IMR-90 (cell line): ENCODE measurements around the gene MAPKAP1. TPM values are rescaled to one million over a fixed set of nuclear protein-coding genes. Genes with fewer than 3 reads are reported as not detected.

Source experiments
- ATAC-seq: fragments of 200-7000 bp; cut with Tn5 transposase; 2 replicates; pipeline ENCODE4 v1.9.1; 2020; ENCODE audit warnings: low read depth, mild to moderate bottlenecking, moderate library complexity
- BruUV-seq: library from RNA; stranded (reverse); fragments of 400-500 nt; replicated peaks from 2 replicates; lab custom pipeline; 2021; lab: Mats Ljungman, UMichigan
- CTCF ChIA-PET: fragments of 300-600 bp; formaldehyde crosslinking; extraction: SDS; loops from one replicate; lab custom pipeline; 2021; ENCODE audit warnings: antibody characterized with exemption; lab: Yijun Ruan, JAX
- POLR2A ChIA-PET: fragments of 300-600 bp; sonication (Branson Sonifier 250); formaldehyde crosslinking; loops from one replicate; lab custom pipeline; 2022; ENCODE audit warnings: antibody characterized with exemption; ENCODE audit not compliant: unreplicated experiment; lab: Charles Lee
- DNase-seq: peaks from one replicate; pipeline ENCODE4 v3.0.0; 2013
- H2AFZ ChIP-seq: replicated peaks from 2 replicates; pipeline ENCODE3; 2013; ENCODE audit warnings: low read length, mild to moderate bottlenecking; ENCODE audit not compliant: poor library complexity
- H2AK5ac ChIP-seq: 2 replicates; pipeline ENCODE4 v1.6.1; 2013; ENCODE audit warnings: low read depth, low read length, inconsistent platforms
- H2AK9ac ChIP-seq: replicated peaks from 2 replicates; pipeline ENCODE3; 2013; ENCODE audit warnings: mild to moderate bottlenecking, low read depth, low read length, moderate library complexity; ENCODE audit not compliant: poor library complexity
- H2BK120ac ChIP-seq: 2 replicates; pipeline ENCODE4 v1.6.1; 2013; ENCODE audit warnings: low read depth, low read length, inconsistent platforms
- H2BK15ac ChIP-seq: 3 replicates; pipeline ENCODE4 v1.6.1; 2013; ENCODE audit warnings: low read depth, low read length, inconsistent platforms
- H2BK20ac ChIP-seq: 2 replicates; pipeline ENCODE4 v1.6.1; 2013; ENCODE audit warnings: low read depth, mild to moderate bottlenecking, inconsistent platforms, low read length, moderate library complexity
- H2BK5ac ChIP-seq: 2 replicates; pipeline ENCODE4 v1.6.1; 2013; ENCODE audit warnings: mild to moderate bottlenecking, low read depth, low read length, inconsistent platforms; ENCODE audit not compliant: poor library complexity, severe bottlenecking
- H3K14ac ChIP-seq: replicated peaks from 2 replicates; pipeline ENCODE4 v1.6.1; 2013; ENCODE audit warnings: low read depth, low read length, inconsistent platforms
- H3K18ac ChIP-seq: 2 replicates; pipeline ENCODE4 v1.6.1; 2013; ENCODE audit warnings: low read depth, low read length, control low read depth
- H3K23ac ChIP-seq: 2 replicates; pipeline ENCODE4 v1.6.1; 2013; ENCODE audit warnings: low read depth, low read length, inconsistent platforms
- H3K27ac ChIP-seq: 2 replicates; pipeline ENCODE4 v1.5.1; 2013; ENCODE audit warnings: mild to moderate bottlenecking, control low read depth, low read length; ENCODE audit not compliant: insufficient read depth
- H3K27me3 ChIP-seq: 2 replicates; pipeline ENCODE4 v1.6.1; 2013; ENCODE audit warnings: low read length; ENCODE audit not compliant: control insufficient read depth, insufficient read depth
- H3K36me3 ChIP-seq: 2 replicates; pipeline ENCODE4 v1.6.1; 2013; ENCODE audit warnings: low read length, mixed read lengths; ENCODE audit not compliant: control insufficient read depth, insufficient read depth
- H3K4ac ChIP-seq: 2 replicates; pipeline ENCODE4 v1.6.1; 2013; ENCODE audit warnings: low read depth, low read length, inconsistent platforms
- H3K4me1 ChIP-seq: 2 replicates; pipeline ENCODE4 v1.6.1; 2013; ENCODE audit warnings: low read length, mixed read lengths; ENCODE audit not compliant: control insufficient read depth, insufficient read depth
- H3K4me2 ChIP-seq: 2 replicates; pipeline ENCODE4 v1.6.1; 2013; ENCODE audit warnings: low read depth, mild to moderate bottlenecking, control low read depth, low read length, moderate library complexity
- H3K4me3 ChIP-seq: 2 replicates; pipeline ENCODE4 v1.5.1; 2013; ENCODE audit warnings: low read depth, mild to moderate bottlenecking, control low read depth, low read length, moderate library complexity; ENCODE audit not compliant: insufficient read depth
- H3K56ac ChIP-seq: 2 replicates; pipeline ENCODE4 v1.6.1; 2013; ENCODE audit warnings: low read length, inconsistent platforms; ENCODE audit not compliant: insufficient read depth; ENCODE audit errors: extremely low read depth
- H3K79me1 ChIP-seq, 2 experiments: 2 replicates each; pipeline ENCODE4 v1.6.1; 2013; ENCODE audit warnings: low read length in 2 of 2, inconsistent platforms in 1 of 2, low read depth in 1 of 2
- H3K9ac ChIP-seq: 2 replicates; pipeline ENCODE4 v1.6.1; 2013; ENCODE audit warnings: low read depth, low read length, control low read depth
- H3K9me1 ChIP-seq: 2 replicates; pipeline ENCODE4 v1.6.1; 2013; ENCODE audit warnings: low read length, inconsistent platforms; ENCODE audit not compliant: insufficient read depth
- H3K9me3 ChIP-seq: 2 replicates; pipeline ENCODE4 v1.6.1; 2013; ENCODE audit warnings: low read length; ENCODE audit not compliant: control insufficient read depth, insufficient read depth
- H4K20me1 ChIP-seq: 2 replicates; pipeline ENCODE4 v1.6.1; 2013; ENCODE audit warnings: low read length, inconsistent platforms; ENCODE audit not compliant: insufficient read depth
- H4K5ac ChIP-seq: 2 replicates; pipeline ENCODE4 v1.6.1; 2013; ENCODE audit warnings: mild to moderate bottlenecking, low read depth, low read length, control low read depth
- H4K8ac ChIP-seq, 2 experiments: 2 replicates each; pipeline ENCODE4 v1.6.1; 2013; ENCODE audit warnings: low read depth in 2 of 2, low read length in 2 of 2, control low read depth in 1 of 2, inconsistent platforms in 1 of 2
- H4K91ac ChIP-seq: 2 replicates; pipeline ENCODE4 v1.6.1; 2013; ENCODE audit warnings: low read depth, low read length, inconsistent platforms; ENCODE audit not compliant: insufficient read depth
- MAFK ChIP-seq: IDR thresholded peaks from 2 replicates; pipeline ENCODE4 v1.6.1; 2012; ENCODE audit warnings: low read depth, low read length, improper control_type of control experiment
- RFX5 ChIP-seq: IDR thresholded peaks from 2 replicates; pipeline ENCODE4 v1.8.0; 2012; ENCODE audit warnings: low read depth, mild to moderate bottlenecking, low read length, moderate library complexity
- WGBS, 2 experiments: methylation state at CpG; one replicate each; pipeline versions ENCODE4 v1.1.5 to v1.1.7; 2013; ENCODE audit warnings: missing lambda C conversion rate in 2 of 2; ENCODE audit not compliant: insufficient read length in 1 of 2; ENCODE audit errors: extremely low coverage in 2 of 2; 5-methylcytosine and 5-hydroxymethylcytosine counted together
- dilution Hi-C: fragments of 300-500 bp; cut with HindIII; formaldehyde crosslinking; loops from one replicate; pipeline ENCODE4 v1.14.3; 2018; ENCODE audit warnings: low sequenced_read_pairs; ENCODE audit not compliant: unreplicated experiment
- in situ Hi-C: fragments of 300-500 bp; cut with MboI; formaldehyde crosslinking; loops from 3 replicates; pipeline ENCODE4 v1.14.3; 2019; ENCODE audit warnings: low sequenced_read_pairs, inconsistent platforms, mixed read lengths
- intact Hi-C: fragments of 100-400 bp; cut with micrococcal nuclease; formaldehyde crosslinking; loops from 2 replicates; pipeline ENCODE4 v1.10.0; 2022
- polyA plus RNA-seq, 3 experiments: library from polyadenylated mRNA; depleted of rRNA; stranded (reverse); fragments of >200 nt; gene quantifications; 2 replicates each; pipeline ENCODE4 v1.2.3, GENCODE V29; 2012; ENCODE audit warnings: low replicate concordance in 1 of 3
- total RNA-seq: library from RNA; depleted of rRNA; stranded (reverse); fragments of >200 nt; gene quantifications from 2 replicates; pipeline ENCODE4 v1.2.3, GENCODE V29; 2012
- TF ChIP-seq, protein P1 (sequence below): fragments of 150-350 bp; IDR thresholded peaks from 2 replicates; pipeline ENCODE4 v1.6.1; 2017; ENCODE audit warnings: mild to moderate bottlenecking, antibody characterized with exemption, low read length, low read depth

Gene MAPKAP1
- total and polyA plus RNA-seq, 2 of the 4 experiments (the other 2 are of a cell fraction): 87.2 to 158 TPM

DNA sequence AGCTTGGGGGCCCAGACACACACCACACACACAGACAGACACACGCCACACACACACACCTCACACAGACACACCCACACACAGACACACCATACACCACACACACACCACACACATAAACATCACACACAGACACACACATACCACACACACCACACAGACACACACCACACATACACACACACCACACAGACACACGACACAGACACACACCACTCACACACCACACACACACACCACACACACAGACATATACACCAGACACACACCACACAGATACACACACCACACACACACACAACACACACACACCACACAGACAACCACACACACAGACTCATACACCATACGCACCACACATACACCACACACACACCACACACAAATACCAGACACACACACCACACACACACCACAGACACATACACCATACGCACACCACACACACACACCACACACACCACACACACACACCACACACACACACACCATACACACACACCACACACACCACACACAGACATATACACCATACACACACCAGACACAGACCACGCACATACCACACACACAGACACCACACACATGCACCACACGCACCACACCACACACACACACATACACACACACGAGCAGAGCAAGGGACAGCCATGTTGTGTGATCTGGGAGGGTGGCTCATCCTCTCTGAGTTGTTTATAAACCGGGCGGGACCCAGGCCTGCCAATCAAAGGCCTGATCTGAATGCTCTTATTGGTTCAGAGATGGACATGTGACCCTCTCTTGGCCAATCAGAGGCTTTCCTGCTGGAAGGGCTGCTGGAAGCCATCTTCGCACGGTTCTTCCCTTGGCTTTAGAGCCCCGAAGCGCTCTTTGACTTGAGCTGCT is 297.1 kb downstream of the MAPKAP1 start:
- peak overlapping the region; percentile 75; the same call in 1 of the 2 replicates for H3K14ac ChIP-seq
- 90% methylated on average over 6 of the region's 13 CpGs; no CpG with 5 or more reads in 1 of the 2 experiments for WGBS, 2 experiments
- H3K36me3 ChIP-seq: no peaks in the 10 kb centered on the region
- POLR2A ChIA-PET: no interaction called here
- peak; percentile 53 for DNase-seq
- no TSS peak for BruUV-seq
- peak overlapping the region; percentile 91 for H2BK5ac ChIP-seq
- no peak overlapping the region for H3K23ac ChIP-seq
- intact Hi-C loops (loop anchor here (2.0 to 10.0 kb wide), 5 partner anchors 149 to 1085 kb away; partner anchors contain the start of genes MAPKAP1 and PBX3), in situ Hi-C loops (loop anchor here (5.0 to 25.0 kb wide), 4 partner anchors 225 to 1077 kb away; no protein-coding TSS in a partner anchor), dilution Hi-C loops (no loop called here)
- peaks cover 10% of the 10 kb centered on the region for H3K9me1 ChIP-seq
- peak overlapping the region; percentile 84 for H2AK9ac ChIP-seq
- H2BK120ac ChIP-seq: peak overlapping the region; percentile 71; the same call in 1 of the 2 replicates
- H3K4me2 ChIP-seq: no peak overlapping the region
- H3K4ac ChIP-seq: peak overlapping the region; percentile 85
- H2AK5ac ChIP-seq: peak overlapping the region; percentile 97
- ATAC-seq: peak; percentile 40
- no peak overlapping the region for H2BK20ac ChIP-seq
- no peaks in the 10 kb centered on the region for H3K27me3 ChIP-seq
- H4K5ac ChIP-seq: peak overlapping the region; percentile 64; the same call in 1 of the 2 replicates
- H3K56ac ChIP-seq: no peak overlapping the region
- no peak overlapping the region for H3K18ac ChIP-seq
- peak overlapping the region; percentile 74; the same call in 2 of the 3 replicates for H2BK15ac ChIP-seq
- peaks cover 3% of the 10 kb centered on the region; the same call in 1 of the 2 replicates for H3K4me1 ChIP-seq
- H3K79me1 ChIP-seq: peaks cover 0 to 6% of the 10 kb centered on the region in 2 experiments; a peak in 1 of 4 replicates
- peaks cover 2% of the 10 kb centered on the region; the same call in 1 of the 2 replicates for H3K9me3 ChIP-seq
- TF ChIP-seq MAFK (no peak), RFX5 (no peak)
- TF ChIP-seq, protein P1, sequence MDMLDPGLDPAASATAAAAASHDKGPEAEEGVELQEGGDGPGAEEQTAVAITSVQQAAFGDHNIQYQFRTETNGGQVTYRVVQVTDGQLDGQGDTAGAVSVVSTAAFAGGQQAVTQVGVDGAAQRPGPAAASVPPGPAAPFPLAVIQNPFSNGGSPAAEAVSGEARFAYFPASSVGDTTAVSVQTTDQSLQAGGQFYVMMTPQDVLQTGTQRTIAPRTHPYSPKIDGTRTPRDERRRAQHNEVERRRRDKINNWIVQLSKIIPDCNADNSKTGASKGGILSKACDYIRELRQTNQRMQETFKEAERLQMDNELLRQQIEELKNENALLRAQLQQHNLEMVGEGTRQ: peak; percentile 91
- CTCF ChIA-PET: no interaction called here
- H4K91ac ChIP-seq: peak overlapping the region; percentile 30
- no peak overlapping the region for H3K27ac ChIP-seq
- H4K20me1 ChIP-seq: no peaks in the 10 kb centered on the region
- no peak overlapping the region for H3K9ac ChIP-seq
- H4K8ac ChIP-seq: peak overlapping the region; percentile 58 to 90; a peak in 3 of 4 replicates
- H3K4me3 ChIP-seq: peak overlapping the region; percentile 21; the same call in 1 of the 2 replicates
- peak overlapping the region; percentile 79 for H2AFZ ChIP-seq
